SIG-M5 treated with dmso at 0.1 percent for 504 hours (cell line): ENCODE data around the gene SLC18A2.

Source experiments
- DNase-seq: peaks from one replicate; lab custom pipeline; 2025; ENCODE audit not compliant: unreplicated experiment; lab: John Stamatoyannopoulos, UW

The SLC18A2 gene

GRCh38 chr10:117237401-117237991, 3.4 kb upstream of the SLC18A2 start:
- peak; percentile 80 for DNase-seq

DNA sequence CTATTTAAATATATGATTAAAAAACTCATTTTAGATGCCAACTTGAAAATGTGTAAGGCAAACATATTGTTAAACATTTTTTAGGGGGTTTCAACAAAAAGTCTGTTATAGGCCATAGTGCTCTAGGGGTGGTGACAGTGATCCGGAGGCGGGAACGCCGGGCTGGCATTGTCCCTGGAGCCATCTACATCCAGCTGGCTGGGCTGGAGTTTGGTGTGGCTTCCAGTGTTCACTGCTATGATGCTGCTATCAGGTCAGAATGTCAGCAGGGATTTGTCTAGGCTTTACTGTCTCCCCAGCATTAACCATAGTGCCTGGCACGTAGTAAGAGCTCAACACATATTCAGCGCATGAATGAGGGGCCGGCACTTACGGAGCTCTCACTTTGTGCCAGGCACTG, 1.9 kb upstream of the SLC18A2 start:
- no peak for DNase-seq

GRCh38 chr10:117239721-117240620, 943 bp upstream of the SLC18A2 start:
- DNase-seq: no peak

DNA sequence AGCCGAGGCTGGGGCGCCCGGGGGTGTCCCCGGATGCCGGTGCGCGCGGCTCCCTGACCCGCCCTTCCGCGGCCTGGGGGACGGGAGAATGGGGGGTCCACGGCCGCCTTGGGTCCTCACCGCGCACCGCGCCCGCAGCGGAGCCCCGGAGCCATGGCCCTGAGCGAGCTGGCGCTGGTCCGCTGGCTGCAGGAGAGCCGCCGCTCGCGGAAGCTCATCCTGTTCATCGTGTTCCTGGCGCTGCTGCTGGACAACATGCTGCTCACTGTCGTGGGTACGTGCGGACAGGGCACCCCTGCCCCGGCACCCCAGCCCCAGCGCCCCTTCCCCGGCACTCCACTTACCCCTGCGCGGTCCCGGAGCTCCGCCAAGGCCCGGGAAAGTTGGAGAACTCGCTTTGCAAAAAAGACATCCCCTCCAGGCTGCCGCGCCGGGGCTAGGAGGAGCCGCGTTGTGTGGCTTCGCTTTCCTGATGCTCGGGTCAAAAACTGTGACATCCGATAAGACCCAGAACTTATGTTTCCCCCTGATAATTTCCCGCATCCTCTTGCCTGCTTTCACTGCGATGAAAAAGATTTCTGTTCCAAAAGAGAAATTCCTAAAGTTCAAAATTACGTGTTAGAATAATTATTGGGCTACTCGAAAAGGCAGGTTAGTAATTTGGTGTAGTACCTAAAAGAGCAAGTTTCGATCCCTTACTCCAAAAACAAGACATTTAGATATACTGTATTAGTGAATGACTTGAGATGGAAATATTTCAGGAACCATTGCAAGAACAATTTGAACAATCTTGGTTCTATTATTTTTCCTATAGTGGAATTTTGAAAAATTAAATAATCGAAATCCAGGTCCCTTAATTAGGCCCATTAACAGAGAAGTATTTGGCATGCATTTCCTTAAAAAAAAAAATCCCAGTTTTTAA, 888 bp downstream of the SLC18A2 start:
- DNase-seq: no peak

DNA sequence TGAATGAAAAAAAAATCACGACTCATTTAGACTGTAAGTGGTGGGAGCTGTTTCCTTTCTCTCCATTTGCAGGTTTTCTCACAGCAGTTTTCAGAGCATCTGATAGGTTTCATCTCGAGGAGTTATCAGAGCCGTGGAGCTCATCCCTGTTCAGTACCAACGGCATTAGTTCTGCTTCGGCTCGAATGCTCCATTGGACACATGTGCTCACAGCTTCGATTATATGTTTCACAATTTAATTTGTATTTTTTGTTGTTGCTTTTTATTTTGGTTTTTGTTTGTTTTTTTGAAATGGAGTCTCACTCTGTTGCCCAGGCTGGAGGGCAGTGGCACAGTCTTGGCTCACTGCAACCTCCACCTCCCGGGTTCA, 1.5 kb downstream of the SLC18A2 start:
- no peak for DNase-seq

DNA sequence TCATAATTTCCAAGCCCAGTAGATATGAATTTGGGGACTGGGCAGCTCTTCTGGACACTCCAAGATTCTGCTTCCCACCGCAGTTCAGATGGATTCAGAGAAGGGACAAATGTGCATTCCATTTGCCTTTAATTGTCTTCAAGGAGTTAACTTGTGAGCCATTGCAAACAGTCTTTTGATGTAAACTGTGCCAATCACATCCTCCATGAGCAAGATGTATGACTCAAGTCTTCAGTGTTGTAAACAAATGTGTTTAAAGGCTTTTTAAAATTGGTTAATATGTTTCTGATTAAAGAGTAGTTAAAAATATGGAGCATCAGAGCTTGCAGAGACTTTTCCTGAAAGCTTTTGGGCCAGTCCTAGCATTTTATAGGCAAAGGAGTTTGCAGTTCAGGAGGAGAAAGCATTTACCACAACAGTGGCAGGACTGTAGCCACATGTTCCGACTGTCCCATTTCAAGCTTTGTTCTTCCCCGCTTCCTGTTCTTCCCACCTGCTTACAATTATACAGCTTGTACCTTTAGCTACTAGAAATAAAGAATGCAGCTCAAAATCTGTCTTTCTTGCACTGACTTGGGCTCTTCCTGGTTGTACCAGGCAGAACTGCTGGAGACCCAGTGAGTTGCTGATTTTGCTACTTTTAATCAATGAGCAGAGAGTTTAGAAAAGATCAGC, 6.2 kb downstream of the SLC18A2 start:
- no peak for DNase-seq

- DNase-seq: no peak
Measured at GRCh38 chr10:117248750-117249465, 8.0 kb downstream of the SLC18A2 start.

DNA sequence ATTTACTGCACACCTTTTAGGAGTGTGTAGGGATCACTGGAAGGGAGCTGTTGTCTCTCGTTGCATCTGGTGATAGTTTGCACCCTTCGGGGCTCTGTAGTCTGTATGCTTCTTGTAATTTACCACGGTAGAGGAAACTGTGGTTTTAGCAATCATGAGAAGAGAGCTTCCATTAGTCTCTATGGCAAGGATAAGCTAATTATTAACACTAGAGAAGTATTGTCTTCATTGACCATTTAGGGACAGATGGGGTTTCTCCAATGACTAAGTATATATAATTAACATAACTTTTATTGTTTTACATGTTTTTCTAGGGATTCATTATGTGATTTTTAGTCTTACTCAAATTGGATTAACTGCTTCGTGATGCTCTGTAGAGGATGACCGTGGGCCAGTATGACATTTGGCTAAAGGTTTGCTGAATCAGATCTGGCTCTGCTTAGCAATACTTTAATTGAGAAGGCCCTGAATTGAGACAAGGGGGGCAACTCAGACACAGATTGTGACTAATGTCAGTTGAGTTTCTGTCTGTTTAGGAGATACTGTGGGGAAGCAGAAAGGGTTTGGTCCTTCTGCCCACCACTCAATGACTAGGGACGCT, 8.7 kb downstream of the SLC18A2 start:
- DNase-seq: no peak

- no peak for DNase-seq
Measured at GRCh38 chr10:117250411-117250810, 9.5 kb downstream of the SLC18A2 start.

DNA sequence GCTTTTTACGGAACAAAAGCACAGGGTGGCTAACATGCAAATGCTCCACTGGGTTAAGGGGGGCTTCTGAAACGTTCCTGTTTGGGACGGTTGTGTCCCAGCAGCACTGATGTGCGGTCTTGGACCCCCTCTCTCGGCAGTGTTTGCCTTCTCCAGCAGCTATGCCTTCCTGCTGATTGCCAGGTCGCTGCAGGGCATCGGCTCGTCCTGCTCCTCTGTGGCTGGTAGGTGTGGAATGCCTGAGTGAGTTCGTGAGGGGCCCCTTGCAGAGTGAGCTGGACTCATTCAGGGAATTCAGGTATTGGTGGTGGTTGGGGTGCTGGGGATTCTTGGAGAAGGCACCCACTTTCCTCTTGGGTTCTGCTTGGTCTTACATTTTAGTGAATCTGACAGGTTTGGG, 13.0 kb downstream of the SLC18A2 start:
- no peak for DNase-seq

DNA sequence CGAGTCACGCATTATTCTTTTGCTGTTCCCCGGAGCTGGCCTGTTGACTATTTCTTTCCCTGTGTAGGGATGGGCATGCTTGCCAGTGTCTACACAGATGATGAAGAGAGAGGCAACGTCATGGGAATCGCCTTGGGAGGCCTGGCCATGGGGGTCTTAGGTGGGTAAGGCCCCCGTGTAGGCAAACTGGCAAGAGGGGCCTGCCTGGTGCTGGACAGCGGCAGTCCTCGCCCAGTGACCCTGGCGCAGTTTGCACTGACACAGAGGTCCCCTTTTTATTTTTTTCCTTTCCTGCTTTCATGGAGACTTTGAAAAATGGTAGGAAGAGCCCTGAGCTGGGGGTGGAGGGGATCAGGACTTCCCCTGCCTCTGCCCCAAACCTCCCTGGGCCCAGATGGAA, 13.4 kb downstream of the SLC18A2 start:
- DNase-seq: no peak

DNA sequence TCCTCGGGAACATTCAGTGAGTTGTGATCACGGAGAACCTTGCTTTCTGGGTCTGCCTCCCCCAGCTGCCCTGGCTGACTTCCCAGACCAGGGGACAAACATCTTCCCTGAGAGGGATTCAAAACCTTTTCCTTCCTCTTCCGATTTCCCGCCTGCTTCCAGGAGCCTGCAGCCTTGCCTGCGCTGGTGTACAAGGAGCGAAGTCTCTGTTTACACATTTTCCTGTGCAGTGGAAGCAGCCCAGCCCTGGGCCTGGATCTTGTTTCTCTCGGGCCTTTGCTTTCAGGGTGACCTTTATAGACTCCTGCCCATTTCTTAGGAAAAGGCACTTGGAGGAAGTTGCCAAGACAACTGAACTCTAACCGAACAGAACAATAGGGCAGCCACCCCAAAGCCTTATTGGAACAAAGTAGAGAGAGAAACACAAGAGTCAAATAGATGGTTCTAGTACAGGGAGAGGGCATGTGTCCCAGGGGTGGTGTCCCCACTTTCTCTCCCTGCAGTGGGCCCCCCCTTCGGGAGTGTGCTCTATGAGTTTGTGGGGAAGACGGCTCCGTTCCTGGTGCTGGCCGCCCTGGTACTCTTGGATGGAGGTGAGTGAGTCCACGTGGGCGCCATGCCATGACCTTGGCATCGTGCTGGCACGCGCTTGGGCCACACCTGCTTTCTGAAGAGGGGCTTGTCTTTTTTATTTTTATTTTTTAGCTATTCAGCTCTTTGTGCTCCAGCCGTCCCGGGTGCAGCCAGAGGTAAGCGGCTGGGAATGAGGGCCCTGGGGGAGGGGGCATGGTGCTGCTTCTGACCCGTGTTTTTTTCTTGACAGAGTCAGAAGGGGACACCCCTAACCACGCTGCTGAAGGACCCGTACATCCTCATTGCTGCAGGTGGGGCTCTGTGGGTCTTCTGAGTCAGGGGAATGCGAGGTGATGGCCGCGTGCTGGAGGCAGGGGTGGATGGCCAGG, 14.1 kb downstream of the SLC18A2 start:
- DNase-seq: no peak

GRCh38 chr10:117255835-117256460, 15.0 kb downstream of the SLC18A2 start:
- no peak for DNase-seq

GRCh38 chr10:117256910-117257309, 16.0 kb downstream of the SLC18A2 start:
- no peak for DNase-seq

DNA sequence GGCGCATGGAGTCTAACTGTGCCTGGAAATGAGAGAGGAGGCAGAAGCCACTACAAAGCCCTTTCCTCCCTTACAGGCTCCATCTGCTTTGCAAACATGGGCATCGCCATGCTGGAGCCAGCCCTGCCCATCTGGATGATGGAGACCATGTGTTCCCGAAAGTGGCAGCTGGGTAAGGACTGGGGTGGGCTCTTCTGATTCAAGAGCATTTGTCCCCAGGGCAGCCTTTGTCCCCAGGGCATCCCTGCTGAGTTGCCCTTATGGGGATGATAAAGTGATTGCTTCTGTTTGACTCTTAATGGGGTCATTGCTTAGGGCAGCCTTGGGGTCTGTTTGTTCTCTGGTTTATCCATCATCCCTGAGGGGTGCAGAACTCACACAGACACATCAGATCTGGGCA, 16.8 kb downstream of the SLC18A2 start:
- no peak for DNase-seq

DNA sequence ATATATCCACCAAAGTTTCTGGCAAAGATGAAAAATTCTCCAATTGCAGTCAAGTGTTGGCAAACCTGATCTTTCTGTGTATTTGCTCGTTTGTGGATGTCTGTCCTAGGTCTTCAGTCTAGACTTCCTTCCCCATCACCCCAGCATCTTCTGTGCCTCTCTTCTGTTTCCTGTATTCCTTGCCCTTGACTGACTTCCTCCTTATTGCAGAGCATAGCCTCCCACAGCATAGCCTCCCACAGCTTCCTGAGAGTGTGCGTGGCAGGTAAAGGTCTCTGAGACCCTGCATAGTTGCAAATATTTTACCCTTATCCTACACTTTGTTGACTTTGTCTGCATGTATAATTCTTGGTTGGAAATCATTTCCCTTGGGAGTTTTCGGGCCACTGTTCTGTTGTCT, 18.4 kb downstream of the SLC18A2 start:
- DNase-seq: peak; percentile 14

DNA sequence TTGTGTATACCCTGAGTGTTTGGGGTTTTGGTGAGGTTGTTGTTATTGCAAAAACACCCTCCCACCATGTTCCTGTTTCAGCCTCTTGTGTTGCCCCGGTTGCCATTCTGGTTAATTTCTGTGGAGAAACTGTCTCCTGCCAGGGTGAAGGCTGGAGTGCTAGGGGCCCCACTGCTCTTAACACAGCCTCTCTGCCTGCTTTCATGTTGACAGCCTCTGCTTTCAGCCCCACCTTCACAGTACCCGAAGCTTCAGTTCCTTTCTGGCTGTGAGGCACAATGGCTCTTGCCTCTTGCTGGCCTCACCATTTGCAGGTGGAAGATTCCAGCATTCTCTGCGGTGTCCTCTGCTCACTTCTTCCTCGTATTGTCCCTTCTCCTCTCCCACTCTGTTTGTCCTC, 19.2 kb downstream of the SLC18A2 start:
- peak; percentile 9 for DNase-seq

DNA sequence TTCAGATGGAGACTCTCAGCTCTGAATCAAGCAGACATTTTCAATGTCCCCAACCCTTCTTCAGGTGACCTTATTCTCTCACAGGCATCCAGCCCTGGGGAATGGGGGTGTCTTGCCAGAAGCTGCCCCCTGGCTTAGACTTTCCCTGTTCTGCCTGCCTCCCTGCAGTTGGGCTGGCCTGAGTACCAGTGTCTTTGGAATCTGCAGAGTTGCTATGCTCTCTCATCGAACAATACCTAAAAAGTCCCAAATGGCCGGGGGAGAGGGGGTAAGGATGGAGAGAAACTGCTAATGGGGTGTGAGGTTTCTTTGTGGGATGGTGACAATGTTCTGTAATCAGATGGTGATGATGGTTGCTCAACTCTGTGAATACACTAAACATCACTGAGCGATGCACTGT, 20.6 kb downstream of the SLC18A2 start:
- DNase-seq: no peak
